GM12891 (cell line): Measurements from ENCODE around the gene FSTL5.

ENCODE experiments used
- POLR2A ChIP-seq: IDR thresholded peaks from 2 replicates; pipeline ENCODE4 v1.6.1; 2011; ENCODE audit warnings: low read depth, low read length, control low read depth
- POLR2AphosphoS5 ChIP-seq: IDR thresholded peaks from 2 replicates; pipeline ENCODE4 v1.6.1; 2011; ENCODE audit warnings: low read depth, low read length, control low read depth
- TAF1 ChIP-seq: IDR thresholded peaks from 2 replicates; pipeline ENCODE4 v1.6.1; 2011; ENCODE audit warnings: low read depth, low read length, control low read depth

DNA sequence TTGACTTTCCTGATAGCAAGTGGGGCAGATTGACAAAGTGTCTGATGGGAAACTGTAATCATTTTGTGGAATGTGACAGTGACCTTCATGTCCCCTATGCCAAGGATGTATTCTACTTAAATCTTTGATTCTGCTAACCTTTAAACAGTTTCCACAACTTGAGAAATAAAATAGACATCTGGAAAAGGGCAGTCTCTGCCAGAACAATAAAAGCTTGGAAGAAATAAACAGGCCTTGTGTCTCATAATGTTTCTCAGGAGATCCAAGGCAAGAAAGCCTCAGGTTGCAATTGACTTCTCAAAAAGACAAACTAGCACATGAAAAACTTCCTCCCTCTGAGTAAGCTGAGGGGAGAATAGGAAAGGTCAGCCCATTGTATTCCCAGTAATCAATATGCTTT is 174.9 kb downstream of the FSTL5 start:
- no peak for TF ChIP-seq POLR2A
- no peak for TF ChIP-seq TAF1
- TF ChIP-seq POLR2AphosphoS5, result no peak
